Measurements from ENCODE around the gene CREBZF.

- TF ChIP-seq CTCF (IDR thresholded peaks at IDR 0.05; ENCODE audit: insufficient read depth, low read depth, low read length) (no peak), EZH2 (IDR thresholded peaks at IDR 0.05; ENCODE audit: insufficient read depth, low read length) (no peak)
Measured at GRCh38 chr11:85628771-85629341, 36.1 kb downstream of the CREBZF start.
